ENCODE data around the gene UBR3. TPM values are rescaled to one million over a fixed set of nuclear protein-coding genes. Genes with fewer than 3 reads are reported as not detected.
A peak's percentile ranks its signal among the peaks of the same experiment; 100 is the strongest.

UBR3 gene
- polyA plus RNA-seq, 1 donor: 50.0 TPM

DNA sequence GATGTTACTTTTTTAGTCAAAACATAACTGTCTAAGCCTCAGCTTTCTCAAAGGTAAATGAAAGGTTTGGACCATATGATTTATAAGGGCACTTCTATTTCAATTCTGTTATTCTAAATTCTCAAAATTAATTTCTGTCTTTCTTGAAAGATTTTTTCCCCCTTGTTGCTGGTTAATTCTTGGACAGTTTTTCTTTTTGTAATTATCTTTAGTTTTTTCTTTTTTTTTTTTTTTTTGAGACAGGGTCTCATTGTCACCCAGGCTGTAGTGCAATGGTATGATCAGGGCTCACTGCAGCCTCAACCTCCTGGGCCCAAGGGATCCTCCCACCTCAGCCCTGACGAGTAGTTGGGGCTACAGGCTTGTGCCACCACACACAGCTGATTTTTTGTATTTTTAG is 229.6 kb downstream of the UBR3 start:
- no peak for DNase-seq

DNA sequence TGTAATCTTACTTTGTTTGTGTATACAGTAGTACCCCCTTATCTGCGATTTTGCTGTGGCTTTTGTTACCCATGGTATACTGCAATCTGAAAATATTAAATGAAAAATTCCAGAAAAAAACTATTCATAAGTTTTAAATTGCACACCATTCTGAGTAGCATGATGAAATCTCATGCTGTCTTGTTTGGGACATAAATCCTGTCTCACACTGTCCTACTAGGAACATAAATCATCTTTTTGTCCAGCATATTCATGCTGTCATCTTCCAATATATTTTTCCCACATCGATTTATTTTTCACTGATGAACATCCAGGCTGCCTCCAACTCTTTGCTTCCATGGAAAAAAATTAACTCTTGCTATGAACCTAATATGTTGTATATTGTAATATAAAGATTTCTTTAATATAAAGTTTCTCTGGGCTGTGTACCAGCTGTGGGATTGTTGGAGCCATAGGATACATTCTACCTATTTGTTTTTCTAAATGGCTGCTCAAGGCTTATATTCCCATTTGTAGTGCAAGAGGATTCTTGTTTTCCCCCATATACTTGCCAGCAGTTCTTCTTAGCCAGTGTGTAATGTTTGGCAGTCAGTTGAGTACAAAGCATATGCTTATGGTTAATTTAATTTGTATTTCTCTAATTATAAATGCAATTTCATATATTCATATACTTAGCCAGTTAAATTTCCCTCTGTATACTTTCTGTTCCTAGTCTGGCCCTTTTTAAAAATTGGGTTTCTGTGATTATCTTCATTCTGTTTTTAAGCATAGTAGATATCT is 236.4 kb downstream of the UBR3 start:
- DNase-seq: no peak

DNA sequence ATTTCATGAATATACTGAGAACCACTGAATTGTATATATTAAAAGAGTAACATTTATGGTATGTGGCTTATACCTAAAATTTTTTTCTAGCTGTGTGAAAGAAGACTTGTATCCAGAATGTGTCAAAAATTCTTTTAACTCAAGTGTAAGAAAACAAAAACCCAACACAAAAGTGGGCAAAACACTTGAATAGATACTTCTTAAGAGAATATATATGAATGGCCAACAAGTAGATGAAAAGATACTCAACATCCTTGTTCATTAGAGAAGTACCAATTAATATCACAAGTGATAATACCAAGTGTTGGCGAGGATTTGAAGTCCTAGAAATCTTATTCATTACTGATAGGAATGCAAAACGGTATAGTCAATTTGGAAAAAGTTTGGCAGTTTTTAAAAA is 243.5 kb downstream of the UBR3 start:
- DNase-seq: no peak

DNA sequence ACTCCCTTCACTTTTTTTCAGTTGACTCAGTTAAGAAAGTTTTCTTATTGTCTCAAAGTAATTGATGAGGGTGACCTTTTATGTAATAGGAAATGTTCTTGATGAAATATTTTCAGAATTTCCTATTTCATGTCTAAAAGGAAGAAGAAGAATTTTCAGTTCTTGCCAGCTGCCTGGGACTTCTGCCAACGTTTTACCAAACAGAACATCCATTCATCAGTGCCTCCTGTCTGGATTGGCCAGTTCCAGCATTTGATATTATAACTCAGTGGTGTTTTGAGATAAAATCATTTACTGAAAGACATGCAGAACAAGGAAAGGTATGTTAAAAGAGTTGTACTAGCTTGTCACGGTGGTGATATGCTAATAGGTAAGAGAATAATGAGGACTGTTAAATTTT is 246.0 kb downstream of the UBR3 start:
- DNase-seq: peak; percentile 19

DNA sequence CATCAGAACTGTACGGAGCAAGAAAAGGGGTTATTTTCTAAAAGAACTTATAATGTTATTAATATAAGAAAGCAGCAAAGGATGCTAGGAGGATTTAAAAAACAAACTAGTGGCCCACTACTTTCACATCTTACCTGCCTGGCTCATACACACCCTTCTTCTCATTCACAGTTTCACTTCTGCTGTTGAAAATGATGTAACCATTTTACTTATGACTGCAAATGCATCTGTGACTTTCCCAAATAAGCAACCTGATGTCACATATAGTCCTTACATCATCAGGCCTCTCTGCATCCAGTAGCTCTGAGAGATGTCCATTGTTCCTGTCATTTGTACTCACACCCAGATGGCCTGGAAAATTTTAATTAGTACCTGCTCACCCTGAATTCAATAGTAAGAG is 248.9 kb downstream of the UBR3 start:
- DNase-seq: no peak

DNA sequence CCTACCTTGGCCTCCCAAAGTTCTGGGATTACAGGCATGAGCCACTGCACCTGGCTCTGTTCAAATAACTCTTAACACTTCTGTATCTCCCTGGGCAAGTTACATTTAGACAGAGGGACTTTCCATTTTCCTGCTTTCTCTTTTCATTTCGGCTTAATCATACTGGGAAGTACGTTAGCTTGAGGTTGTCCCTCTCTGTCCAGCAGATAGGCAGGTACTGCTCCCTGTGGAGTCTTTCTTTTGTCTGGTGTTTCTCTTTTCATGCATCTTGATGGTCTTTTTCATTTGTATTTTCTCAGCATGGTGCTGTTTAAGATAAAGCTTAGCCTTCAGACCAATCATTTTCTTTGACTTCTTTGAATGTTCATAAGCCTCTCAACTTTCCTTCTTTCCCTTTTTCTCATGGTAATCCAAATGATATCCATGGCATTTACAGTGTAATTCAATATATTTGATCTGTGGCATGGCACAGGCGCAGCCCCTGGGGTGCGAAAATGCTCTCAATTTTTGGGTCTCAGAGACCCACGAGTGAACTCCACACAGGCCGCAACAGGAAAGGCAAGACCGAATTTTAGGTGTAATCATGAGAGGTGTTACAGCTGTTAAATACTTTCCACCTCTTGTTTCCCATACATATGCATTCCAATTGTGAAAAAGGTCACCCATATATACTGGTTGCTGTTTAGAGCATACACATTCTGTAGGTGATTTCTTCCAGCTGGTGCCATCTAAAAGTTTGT is 250.7 kb downstream of the UBR3 start:
- DNase-seq: no peak

DNA sequence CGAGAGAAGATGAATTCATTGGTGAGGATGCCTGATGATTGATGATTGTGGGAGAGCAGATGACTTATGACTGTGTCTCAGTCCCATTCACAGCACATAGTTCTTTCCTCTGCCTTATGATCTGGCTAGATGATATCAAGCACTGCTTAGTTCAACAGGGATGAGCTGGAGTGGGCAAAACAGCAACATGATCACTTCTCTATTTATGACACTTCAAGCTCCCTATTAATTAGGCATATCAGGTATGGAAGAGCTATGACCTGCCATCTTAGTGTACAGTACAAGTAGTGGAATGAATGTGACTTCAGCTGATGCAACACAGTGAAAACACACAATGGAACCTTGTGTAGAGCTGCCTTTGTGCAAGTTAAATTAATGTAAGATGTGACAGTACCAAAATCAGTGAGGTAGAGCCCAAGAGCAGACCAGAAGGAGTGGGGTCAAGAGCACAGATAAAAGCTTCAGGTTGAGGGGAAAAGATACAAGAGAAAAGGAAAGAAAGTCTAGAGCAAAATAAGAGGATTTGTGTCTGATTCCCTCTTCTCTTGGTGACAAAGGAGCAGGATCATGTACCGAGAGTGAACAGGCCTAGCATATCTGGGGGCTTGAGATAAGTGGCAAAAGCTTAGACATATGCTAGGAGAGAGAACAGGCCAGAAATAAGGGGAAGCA is 257.7 kb downstream of the UBR3 start:
- no peak for DNase-seq

DNA sequence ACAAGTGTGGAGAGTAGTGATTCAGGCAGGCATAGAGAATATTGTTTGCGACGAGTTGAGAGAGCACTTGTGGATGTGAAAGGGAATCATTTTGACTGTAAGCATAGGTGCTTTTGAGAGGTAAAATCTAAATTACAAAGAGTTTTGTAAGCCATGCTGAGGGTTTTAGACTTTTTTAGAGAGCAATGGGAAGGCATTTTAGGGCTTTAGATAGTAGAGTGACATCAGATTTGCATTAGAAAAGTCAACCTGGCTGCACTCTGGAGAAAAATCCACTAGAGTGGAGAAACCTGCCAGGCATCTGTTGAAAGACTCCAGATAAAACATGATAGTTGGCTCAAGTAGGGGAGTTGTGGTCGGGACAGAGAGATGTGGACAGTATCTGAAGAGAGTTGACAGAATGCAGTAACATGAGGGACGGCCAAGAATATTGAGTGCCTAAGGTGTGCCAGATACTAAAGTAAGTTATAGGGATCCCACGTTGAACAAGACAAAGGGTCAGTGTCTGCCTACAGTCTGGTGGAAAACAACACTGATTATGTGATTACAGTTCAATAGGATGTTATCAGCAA is 258.9 kb downstream of the UBR3 start:
- no peak for DNase-seq

DNA sequence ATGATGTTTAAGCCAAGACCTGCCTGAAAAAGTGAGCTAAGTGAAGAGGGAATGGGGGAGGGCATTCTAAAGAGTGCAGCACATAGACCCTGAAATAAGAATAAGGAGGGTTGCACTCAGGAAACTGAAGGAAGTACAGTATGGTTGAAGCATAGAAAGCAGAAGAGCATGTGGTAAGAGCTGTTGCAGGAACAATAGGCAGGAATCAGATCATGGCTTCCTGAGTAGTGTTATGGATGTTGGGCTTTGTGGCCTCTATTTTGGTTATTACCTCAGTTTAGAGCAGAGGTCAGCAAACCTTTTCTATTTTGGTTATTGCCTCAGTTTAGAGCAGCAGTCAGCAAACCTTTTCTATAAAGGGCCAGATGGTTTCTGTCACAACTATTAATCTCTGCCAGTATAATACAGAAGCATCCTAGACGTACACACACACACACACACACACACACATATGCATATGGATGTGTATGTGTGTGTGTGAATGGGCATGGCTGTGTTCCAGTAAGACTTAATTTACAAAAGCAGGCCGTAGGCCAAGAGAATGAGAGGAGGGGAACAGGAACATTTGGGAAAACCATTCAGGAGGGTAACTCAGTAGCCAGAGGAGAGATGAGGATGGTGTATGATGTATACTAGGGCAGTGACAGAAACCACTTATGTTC is 259.6 kb downstream of the UBR3 start:
- no peak for DNase-seq

DNA sequence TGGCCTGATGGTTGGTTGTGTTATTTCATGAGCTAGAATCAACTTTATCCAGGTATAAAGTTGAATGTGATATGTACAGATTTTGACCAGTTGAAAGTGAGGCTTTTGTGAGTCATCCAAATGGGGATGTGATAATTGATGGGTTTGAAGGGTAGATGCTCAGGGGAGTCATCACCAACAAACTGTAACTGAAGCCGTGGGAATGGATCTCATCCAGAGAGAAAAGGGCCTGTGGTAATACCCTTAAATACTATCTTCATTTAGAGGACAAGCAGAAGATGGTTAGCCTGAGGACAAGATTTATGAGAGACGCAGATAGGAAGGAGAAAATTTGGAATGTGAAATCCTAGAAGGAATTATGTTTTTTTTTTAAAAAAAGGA is 260.1 kb downstream of the UBR3 start:
- DNase-seq: no peak

DNA sequence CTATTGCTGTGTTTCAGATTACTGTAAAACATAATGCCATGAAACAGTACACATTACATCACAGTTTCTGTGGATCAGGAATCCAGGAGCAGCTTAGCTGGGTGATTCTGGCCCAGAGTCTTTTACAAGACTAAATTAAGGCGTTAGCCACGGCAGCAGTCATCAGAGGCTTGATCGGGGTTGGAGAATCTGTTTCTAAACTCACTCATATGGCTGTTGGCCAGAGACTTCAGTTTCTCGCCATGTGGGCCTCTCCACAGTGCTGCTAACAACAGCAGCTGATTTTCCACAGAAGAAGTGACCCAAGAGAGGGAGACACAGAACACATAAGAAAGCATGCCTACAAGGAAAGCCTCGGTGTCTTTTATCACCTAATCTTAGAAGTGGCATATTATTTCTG is 261.5 kb downstream of the UBR3 start:
- DNase-seq: peak; percentile 24

DNA sequence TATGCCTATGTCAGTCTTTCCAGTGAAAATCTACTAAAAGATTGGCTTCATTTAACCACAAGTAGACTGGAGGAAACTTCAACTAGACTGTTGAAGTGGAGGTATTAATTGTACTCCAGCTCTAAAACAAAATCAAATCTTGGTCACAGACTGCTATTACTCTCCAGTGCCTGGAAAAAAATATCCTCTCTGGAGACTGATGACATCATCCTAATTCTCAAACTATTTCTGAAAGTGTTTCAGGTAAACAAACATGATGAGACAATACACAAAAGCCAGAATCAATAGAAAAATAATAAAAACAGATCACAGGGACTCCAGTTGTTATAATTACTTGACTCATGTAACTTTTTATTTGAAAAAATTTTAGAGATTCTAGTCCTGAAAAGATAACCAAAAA is 263.0 kb downstream of the UBR3 start:
- DNase-seq: no peak

DNA sequence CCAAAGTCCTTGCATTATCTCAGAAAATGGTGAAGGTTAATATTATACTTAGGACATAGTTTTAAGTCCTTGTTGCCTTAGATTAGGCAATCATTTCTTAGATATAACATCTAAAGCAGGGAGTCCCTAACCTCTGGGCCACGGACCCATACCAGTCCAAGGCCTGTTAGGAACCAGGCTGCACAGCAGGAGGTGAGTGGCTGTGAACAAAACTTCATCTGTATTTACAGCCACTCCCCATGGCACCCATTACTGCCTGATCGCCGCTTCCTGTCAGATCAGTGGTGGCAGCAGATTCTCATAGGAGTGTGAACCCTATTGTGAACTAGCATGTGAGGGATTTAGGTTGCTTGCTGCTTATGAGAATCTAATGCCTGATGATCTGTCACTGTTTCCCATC is 264.2 kb downstream of the UBR3 start:
- DNase-seq: no peak

DNA sequence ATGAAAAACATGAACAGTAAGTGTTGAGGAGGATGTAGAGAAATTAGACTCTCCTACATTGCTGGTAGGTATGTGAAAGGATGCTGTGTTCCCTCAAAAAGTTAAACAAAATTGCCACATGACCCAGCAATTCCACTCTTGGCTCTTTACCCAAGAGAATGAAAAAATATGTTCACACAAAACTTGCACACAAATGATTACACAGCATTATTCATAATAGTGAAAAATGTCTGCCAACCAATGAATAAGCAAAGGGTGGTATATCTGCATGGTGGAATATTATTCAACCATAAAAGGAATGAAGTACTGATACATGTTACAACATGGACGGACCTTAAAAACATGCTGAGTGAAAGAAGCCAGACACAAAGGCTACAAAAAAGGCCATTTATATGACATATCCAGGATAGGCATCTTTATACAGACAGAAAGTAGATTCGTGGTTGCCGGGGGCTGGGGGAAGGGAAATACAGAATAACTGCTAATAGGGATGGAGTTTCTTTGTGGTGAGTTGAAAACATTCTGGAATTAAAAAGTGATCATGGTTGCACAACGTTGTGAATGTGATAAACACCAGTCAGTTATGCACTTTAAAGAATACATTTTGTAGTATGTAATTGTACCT is 265.3 kb downstream of the UBR3 start:
- no peak for DNase-seq

DNA sequence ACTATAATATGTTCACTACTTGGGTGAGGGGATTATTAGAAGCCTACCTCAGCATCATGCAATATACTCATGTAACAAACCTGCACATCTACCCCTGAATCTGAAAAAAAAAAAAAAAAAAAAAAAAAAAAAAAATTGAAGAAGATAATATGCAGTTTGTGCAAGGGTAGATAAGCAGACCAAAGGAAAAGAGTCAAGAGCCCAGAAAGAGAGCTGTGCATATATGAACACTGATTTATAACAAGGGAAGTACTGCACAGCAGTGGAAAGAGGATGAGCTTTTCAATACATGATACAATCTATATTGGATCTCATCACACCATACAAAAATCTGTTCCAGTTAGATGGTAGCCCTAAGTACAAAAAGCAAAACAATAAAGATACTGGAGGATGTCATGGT is 268.1 kb downstream of the UBR3 start:
- DNase-seq: no peak

DNA sequence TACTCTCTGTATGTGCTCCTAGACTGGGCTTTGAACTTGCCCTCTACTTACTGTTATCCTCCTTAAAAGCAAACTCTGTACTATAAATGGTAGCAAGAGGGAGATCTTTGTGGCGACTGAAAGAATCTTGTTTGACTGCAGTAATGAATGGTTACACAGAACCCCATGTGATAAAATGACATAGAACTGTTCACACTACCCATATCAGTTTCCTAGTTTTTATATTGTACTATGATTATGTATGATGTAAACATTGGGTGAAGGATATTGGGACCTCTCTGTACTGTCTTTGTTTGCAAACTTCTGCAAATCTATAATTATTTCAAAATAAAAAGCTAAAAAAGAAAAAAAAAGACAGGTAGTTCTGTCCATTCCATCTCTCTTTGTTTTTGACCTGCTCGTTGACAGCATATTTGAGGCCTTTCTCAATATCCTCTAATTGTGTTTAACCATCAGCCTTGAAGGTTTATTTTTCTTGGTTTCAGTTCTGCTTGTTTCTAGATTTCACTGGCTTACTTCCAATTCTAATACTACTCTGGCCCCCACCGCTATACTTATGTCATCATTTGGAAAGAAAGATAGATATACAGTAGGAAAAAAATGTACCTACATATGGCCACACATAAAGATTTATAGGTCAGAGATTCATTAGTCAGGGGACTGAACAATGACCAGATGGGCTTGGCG is 271.5 kb downstream of the UBR3 start:
- no peak for DNase-seq

DNA sequence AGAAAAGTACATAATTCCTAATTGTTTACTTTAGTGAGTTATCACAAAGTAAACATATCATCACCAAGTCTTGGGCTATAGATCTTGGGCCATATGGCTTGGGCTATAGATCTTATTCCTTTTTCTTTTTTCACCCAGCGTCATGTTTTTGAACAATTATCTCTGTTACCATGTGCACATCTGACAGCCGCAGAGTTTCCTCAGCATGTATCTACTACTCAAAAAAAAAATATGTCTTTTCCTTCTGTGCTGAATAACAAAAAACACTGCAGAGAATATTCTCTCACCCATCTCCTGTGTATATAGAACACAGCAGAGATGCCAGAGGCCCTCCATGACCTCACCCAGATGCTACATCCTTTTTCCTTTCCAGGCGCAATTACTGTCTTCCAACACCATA is 274.5 kb downstream of the UBR3 start:
- no peak for DNase-seq

DNA sequence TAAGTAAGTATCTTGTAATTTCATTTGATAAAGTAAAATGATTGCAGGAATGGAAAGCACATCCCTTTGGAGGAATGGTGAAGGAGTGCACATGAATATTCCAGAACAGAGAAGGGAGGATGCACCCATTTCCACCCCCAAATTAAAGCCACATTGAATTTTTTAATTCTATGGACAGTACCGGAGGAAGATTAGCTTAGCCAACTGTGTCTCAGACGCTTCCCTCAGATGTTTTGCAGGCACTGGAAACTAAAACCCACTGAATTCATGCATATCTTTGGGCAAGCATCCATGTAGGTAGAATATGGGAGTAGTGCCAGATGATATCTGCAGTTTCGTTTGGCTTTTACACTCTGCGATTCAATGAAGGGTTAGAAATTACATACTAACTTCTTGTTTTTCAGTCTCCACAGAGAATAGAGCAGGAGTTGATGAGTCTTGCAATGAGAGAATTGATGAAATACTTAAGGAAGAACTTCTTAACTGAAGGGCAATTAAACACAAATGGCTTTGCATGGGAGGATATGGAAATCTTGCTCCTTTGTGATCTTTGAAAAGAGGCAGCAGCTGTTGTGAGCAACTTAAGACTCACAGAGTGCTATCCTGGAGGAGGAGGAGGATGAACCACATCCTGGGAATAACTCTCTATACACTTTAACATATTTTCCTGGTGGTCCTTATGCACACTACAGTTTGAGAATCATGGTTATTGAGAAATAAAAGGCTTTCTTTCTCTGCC is 279.0 kb downstream of the UBR3 start:
- no peak for DNase-seq

DNA sequence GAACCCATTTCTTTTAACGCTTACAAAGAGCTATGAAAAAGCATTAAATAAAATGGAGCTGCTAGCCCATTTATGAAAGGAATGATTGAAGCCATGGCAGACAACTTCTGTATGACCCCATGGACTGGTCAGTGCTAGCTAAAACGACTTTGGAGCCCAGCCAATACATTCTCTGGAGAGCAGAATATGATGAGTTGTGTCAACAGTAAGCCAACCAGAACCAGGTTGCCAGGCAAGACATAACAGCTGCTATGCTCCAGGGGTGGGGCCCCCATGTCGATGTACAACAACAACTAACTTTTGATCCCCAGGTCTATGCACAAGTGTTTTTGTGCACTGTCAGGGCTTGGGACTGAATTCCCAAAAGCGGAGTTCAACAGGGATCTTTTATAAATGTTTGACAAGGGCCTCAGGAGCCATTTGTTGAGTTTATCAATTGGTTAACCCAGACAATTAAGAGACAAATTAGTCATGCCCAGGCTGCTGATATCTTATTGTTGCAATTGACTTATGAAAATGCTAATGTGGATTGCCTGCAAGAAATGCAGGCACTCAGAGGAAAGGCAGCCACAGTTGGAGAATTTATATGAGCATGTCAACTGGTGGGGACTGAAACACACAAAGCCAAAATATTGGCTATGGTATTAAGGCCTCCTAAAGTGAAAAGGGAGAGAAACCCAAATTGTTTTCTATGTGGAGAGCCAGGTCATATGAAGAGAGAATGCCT is 286.1 kb downstream of the UBR3 start:
- no peak for DNase-seq

DNA sequence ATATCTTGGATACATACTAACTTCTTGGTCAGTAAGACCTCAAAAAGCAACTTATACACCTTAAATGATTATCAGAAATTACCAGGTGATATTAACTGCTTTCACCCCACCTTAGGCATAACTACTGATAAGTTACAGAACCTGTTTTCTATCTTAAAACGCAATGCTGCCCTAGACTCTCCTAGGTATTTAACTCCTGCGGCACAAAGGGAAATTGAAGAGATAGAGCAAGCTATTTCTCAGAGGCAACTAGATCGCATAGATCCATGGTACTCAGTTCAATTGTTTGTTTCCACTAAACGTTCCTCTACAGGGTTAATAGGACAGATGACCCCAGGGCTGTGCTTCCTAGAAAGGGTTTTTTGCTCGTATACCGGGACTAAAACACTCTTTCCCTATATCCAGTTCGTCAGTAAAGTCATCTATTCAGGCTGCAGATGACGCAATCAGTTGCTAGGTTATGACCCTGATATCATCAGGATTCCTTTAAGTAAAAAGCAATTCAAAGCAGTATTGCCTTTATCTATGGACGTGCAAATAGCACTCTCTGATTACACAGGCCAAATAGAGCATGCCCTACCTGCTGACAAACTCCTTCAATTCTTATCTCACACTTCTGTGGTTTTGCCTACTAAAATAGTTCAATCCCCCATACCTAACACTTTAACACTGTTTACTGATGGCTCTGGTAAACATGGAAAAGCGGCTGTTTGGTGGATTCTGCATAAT is 288.4 kb downstream of the UBR3 start:
- no peak for DNase-seq
